Measurements from ENCODE around the gene IL25. TPM values are rescaled to one million over a fixed set of nuclear protein-coding genes. Genes with fewer than 3 reads are reported as not detected.

Gene IL25
- total and polyA plus RNA-seq, 2 of the 13 experiments (the other 11 are each of a cell fraction or from before 2014, with no cell fraction given): not detected

DNA sequence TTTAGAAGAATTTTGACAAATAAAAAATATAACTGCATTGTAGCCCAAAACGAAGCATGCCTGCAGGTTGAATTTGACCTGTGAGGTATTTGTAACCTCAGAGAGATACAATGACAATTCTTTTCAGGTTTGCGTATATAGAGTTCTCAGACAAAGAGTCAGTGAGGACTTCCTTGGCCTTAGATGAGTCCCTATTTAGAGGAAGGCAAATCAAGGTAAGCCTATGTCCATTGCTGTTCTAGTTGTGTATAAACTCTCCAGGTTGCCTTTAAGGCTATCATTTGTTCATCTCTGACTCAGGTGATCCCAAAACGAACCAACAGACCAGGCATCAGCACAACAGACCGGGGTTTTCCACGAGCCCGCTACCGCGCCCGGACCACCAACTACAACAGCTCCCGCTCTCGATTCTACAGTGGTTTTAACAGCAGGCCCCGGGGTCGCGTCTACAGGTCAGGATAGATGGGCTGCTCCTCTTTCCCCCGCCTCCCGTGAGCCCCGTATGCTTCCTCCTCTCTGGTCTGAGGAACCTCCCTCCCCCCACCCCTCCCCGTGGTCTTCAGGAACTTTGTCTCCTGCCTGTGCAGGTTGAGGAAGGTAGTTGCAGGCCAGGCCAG is 48.7 kb upstream of the IL25 start (continued):
- TF ChIP-seq BCL3 (CRISPR knock-in tag; IDR thresholded peaks at IDR 0.05) (0 out of 2 replicates have a peak, but pooled peaks have one; percentile 16), GRHL1 (CRISPR knock-in tag; conservative IDR thresholded peaks at IDR 0.05) (no peak), PRDM15 (CRISPR knock-in tag; IDR thresholded peaks at IDR 0.05) (no peak), ETV6 (CRISPR knock-in tag; conservative IDR thresholded peaks at IDR 0.05) (no peak), ZNF430 (CRISPR knock-in tag; IDR thresholded peaks at IDR 0.05) (0 out of 2 replicates have a peak, but pooled peaks have one; percentile 9), ZNF687 (CRISPR knock-in tag; IDR thresholded peaks at IDR 0.05) (peak; percentile 28), ZNF274 (CRISPR knock-in tag; IDR thresholded peaks at IDR 0.05) (0 out of 2 replicates have a peak, but pooled peaks have one; percentile 23), ZNF615 (CRISPR knock-in tag; IDR thresholded peaks at IDR 0.05; ENCODE audit: borderline replicate concordance) (no peak), ATF1 (CRISPR knock-in tag; IDR thresholded peaks at IDR 0.05) (no peak), POLR2A (IDR thresholded peaks at IDR 0.05; ENCODE audit: insufficient read depth in 1 of 2, low read depth in 2 of 2, low read length in 2 of 2) (peak in 1 of 2 experiments; percentile 42; a peak in 1 of 4 replicates), ZNF253 (CRISPR knock-in tag; IDR thresholded peaks at IDR 0.05; ENCODE audit: borderline replicate concordance) (peak; percentile 48; the same call in 1 of the 2 replicates), MTA3 (CRISPR knock-in tag; IDR thresholded peaks at IDR 0.05) (no peak), ZSCAN5A (CRISPR knock-in tag; IDR thresholded peaks at IDR 0.05; ENCODE audit: borderline replicate concordance) (no peak)
- TF ChIP-seq, protein P1, sequence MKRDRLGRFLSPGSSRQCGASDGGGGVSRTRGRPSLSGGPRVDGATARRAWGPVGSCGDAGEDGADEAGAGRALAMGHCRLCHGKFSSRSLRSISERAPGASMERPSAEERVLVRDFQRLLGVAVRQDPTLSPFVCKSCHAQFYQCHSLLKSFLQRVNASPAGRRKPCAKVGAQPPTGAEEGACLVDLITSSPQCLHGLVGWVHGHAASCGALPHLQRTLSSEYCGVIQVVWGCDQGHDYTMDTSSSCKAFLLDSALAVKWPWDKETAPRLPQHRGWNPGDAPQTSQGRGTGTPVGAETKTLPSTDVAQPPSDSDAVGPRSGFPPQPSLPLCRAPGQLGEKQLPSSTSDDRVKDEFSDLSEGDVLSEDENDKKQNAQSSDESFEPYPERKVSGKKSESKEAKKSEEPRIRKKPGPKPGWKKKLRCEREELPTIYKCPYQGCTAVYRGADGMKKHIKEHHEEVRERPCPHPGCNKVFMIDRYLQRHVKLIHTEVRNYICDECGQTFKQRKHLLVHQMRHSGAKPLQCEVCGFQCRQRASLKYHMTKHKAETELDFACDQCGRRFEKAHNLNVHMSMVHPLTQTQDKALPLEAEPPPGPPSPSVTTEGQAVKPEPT (CRISPR knock-in tag; IDR thresholded peaks at IDR 0.05; ENCODE audit: low read depth): 0 out of 2 replicates have a peak, but pooled peaks have one; percentile 35

All from HepG2 (cell line).